ENCODE data around the gene DLEC1. TPM values are rescaled to one million over a fixed set of nuclear protein-coding genes. Genes with fewer than 3 reads are reported as not detected.

The DLEC1 gene
- total RNA-seq, 1 donor from 2014 or later, result 0.42 TPM

GRCh38 chr3:38019658-38020341, 19.2 kb upstream of the DLEC1 start:
- H3K27me3 Mint-ChIP-seq (ENCODE audit: unreplicated experiment), result peaks cover 6% of the 10 kb centered on the region
- no peak for TF ChIP-seq CTCF (IDR thresholded peaks at IDR 0.05; ENCODE audit: partially characterized antibody, unreplicated experiment)
- H3K27ac Mint-ChIP-seq (ENCODE audit: unreplicated experiment), result no peak overlapping the region
- peaks cover 5% of the 10 kb centered on the region for H3K9me3 Mint-ChIP-seq (ENCODE audit: unreplicated experiment)
- H3K4me1 Mint-ChIP-seq (ENCODE audit: low read depth, unreplicated experiment), result peaks cover 8% of the 10 kb centered on the region
- H3K4me3 Mint-ChIP-seq (ENCODE audit: unreplicated experiment), result no peak overlapping the region
- peaks cover 16% of the 10 kb centered on the region for H3K36me3 Mint-ChIP-seq (ENCODE audit: unreplicated experiment)
- DNase-seq, result no peak

GRCh38 chr3:38020342-38020726, 18.7 kb upstream of the DLEC1 start:
- H3K27me3 Mint-ChIP-seq (ENCODE audit: unreplicated experiment), result peaks cover 6% of the 10 kb centered on the region
- TF ChIP-seq CTCF (IDR thresholded peaks at IDR 0.05; ENCODE audit: partially characterized antibody, unreplicated experiment), result no peak
- H3K9me3 Mint-ChIP-seq (ENCODE audit: unreplicated experiment), result peaks cover 5% of the 10 kb centered on the region
- H3K27ac Mint-ChIP-seq (ENCODE audit: unreplicated experiment), result no peak overlapping the region
- no peak overlapping the region for H3K4me3 Mint-ChIP-seq (ENCODE audit: unreplicated experiment)
- H3K4me1 Mint-ChIP-seq (ENCODE audit: low read depth, unreplicated experiment), result peaks cover 8% of the 10 kb centered on the region
- no peak for DNase-seq
- peaks cover 11% of the 10 kb centered on the region for H3K36me3 Mint-ChIP-seq (ENCODE audit: unreplicated experiment)

- no peak overlapping the region for H3K4me3 Mint-ChIP-seq (ENCODE audit: unreplicated experiment)
- TF ChIP-seq CTCF (IDR thresholded peaks at IDR 0.05; ENCODE audit: partially characterized antibody, unreplicated experiment), result no peak
- H3K9me3 Mint-ChIP-seq (ENCODE audit: unreplicated experiment), result peaks cover 5% of the 10 kb centered on the region
- H3K36me3 Mint-ChIP-seq (ENCODE audit: unreplicated experiment), result peaks cover 8% of the 10 kb centered on the region
- no peak for DNase-seq
- H3K27ac Mint-ChIP-seq (ENCODE audit: unreplicated experiment), result no peak overlapping the region
- H3K4me1 Mint-ChIP-seq (ENCODE audit: low read depth, unreplicated experiment), result peaks cover 8% of the 10 kb centered on the region
- peaks cover 6% of the 10 kb centered on the region for H3K27me3 Mint-ChIP-seq (ENCODE audit: unreplicated experiment)
Observed at GRCh38 chr3:38021196-38021595, 17.8 kb upstream of the DLEC1 start.

GRCh38 chr3:38022301-38022700, 16.7 kb upstream of the DLEC1 start:
- no peak for TF ChIP-seq CTCF (IDR thresholded peaks at IDR 0.05; ENCODE audit: partially characterized antibody, unreplicated experiment)
- Mint-ChIP-seq H3K4me1 (ENCODE audit: low read depth, unreplicated experiment) (peaks cover 8% of the 10 kb centered on the region), H3K27ac (ENCODE audit: unreplicated experiment) (no peak overlapping the region), H3K27me3 (ENCODE audit: unreplicated experiment) (peaks cover 6% of the 10 kb centered on the region), H3K9me3 (ENCODE audit: unreplicated experiment) (peaks cover 5% of the 10 kb centered on the region), H3K36me3 (ENCODE audit: unreplicated experiment) (peaks cover 3% of the 10 kb centered on the region), H3K4me3 (ENCODE audit: unreplicated experiment) (no peak overlapping the region)
- DNase-seq, result no peak

GRCh38 chr3:38022896-38023709, 15.9 kb upstream of the DLEC1 start:
- Mint-ChIP-seq H3K4me1 (ENCODE audit: low read depth, unreplicated experiment) (peaks cover 8% of the 10 kb centered on the region), H3K27me3 (ENCODE audit: unreplicated experiment) (peaks cover 14% of the 10 kb centered on the region), H3K36me3 (ENCODE audit: unreplicated experiment) (peaks cover 10% of the 10 kb centered on the region), H3K4me3 (ENCODE audit: unreplicated experiment) (peak overlapping the region; percentile 82), H3K9me3 (ENCODE audit: unreplicated experiment) (peaks cover 7% of the 10 kb centered on the region), H3K27ac (ENCODE audit: unreplicated experiment) (no peak overlapping the region)
- no peak for DNase-seq
- no peak for TF ChIP-seq CTCF (IDR thresholded peaks at IDR 0.05; ENCODE audit: partially characterized antibody, unreplicated experiment)

Data from glutamatergic neuron (in vitro differentiated cells).